A673 (cell line): Measurements from ENCODE around the gene FAM89A. TPM values are rescaled to one million over a fixed set of nuclear protein-coding genes. Genes with fewer than 3 reads are reported as not detected.
"Not testable (repeated sequence)": the region's sequence is repeated elsewhere in the genome, so short reads cannot be mapped to it uniquely, and the experiment has no call there.

Experiments
- BruUV-seq: library from RNA; stranded (reverse); fragments of 400-500 nt; replicated peaks from 2 replicates; lab custom pipeline; 2021; lab: Mats Ljungman, UMichigan
- CTCF ChIA-PET: fragments of 300-600 bp; sonication (Branson Sonifier 250); formaldehyde crosslinking; loops from one replicate; lab custom pipeline; 2022; ENCODE audit warnings: antibody characterized with exemption; lab: Charles Lee
- POLR2A ChIA-PET: fragments of 300-600 bp; sonication (Branson Sonifier 250); formaldehyde crosslinking; loops from one replicate; lab custom pipeline; 2022; ENCODE audit warnings: antibody characterized with exemption; ENCODE audit not compliant: low non-redundant PET; lab: Charles Lee
- DNase-seq: peaks from one replicate; pipeline ENCODE4 v3.0.0-alpha.2; 2015; ENCODE audit warnings: low spot score
- H3K27ac ChIP-seq: fragments of 200-600 bp; sonication (generic); 2 replicates; pipeline ENCODE4 v1.5.1; 2016; ENCODE audit warnings: mixed run types, low read depth, mild to moderate bottlenecking, mixed read lengths, antibody characterized with exemption, low read length; ENCODE audit not compliant: poor library complexity, severe bottlenecking
- H3K27me3 ChIP-seq: fragments of 200-600 bp; sonication (generic); replicated peaks from 2 replicates; pipeline ENCODE4 v1.6.1; 2017; ENCODE audit warnings: mixed run types, low read depth, mild to moderate bottlenecking, mixed read lengths, antibody characterized with exemption, low read length; ENCODE audit not compliant: insufficient read depth, poor library complexity
- H3K36me3 ChIP-seq: fragments of 200-600 bp; sonication (generic); 2 replicates; pipeline ENCODE4 v1.6.1; 2016; ENCODE audit warnings: mixed run types, mild to moderate bottlenecking, mixed read lengths, antibody characterized with exemption, low read length; ENCODE audit not compliant: insufficient read depth, poor library complexity, severe bottlenecking
- H3K4me1 ChIP-seq: fragments of 200-600 bp; sonication (generic); 2 replicates; pipeline ENCODE4 v1.6.1; 2017; ENCODE audit warnings: mixed run types, mild to moderate bottlenecking, mixed read lengths, antibody characterized with exemption, low read length; ENCODE audit not compliant: insufficient read depth, poor library complexity, severe bottlenecking
- H3K4me3 ChIP-seq: fragments of 200-600 bp; sonication (generic); 2 replicates; pipeline ENCODE4 v1.5.1; 2016; ENCODE audit warnings: low read depth, mixed run types, mild to moderate bottlenecking, mixed read lengths, low read length; ENCODE audit not compliant: poor library complexity, severe bottlenecking
- H3K9me3 ChIP-seq: fragments of 200-600 bp; sonication (generic); 2 replicates; pipeline ENCODE4 v1.6.1; 2016; ENCODE audit warnings: mixed run types, low read depth, mild to moderate bottlenecking, mixed read lengths, antibody characterized with exemption, low read length; ENCODE audit not compliant: poor library complexity, severe bottlenecking
- EZH2 ChIP-seq: fragments of 200-600 bp; sonication (generic); IDR thresholded peaks from 2 replicates; pipeline ENCODE4 v1.6.1; 2017; ENCODE audit warnings: borderline replicate concordance, low read depth, mild to moderate bottlenecking, mixed read lengths, antibody characterized with exemption, low read length; ENCODE audit not compliant: poor library complexity, severe bottlenecking
- intact Hi-C: fragments of 100-400 bp; cut with micrococcal nuclease; formaldehyde crosslinking; loops from one replicate; pipeline ENCODE4 v1.10.0; 2022; ENCODE audit not compliant: unreplicated experiment
- total RNA-seq: library from RNA; stranded (reverse); gene quantifications from 2 replicates; pipeline ENCODE4 v1.2.3, GENCODE V29; 2021
- TF ChIP-seq, protein P1 (sequence below): fragments of 300-800, 200-600 bp; sonication (generic); conservative IDR thresholded peaks from 2 replicates; pipeline ENCODE4 v1.5.1; 2017; ENCODE audit warnings: low read depth, mild to moderate bottlenecking, antibody characterized with exemption, low read length, moderate library complexity, mixed read lengths

The FAM89A gene
- total RNA-seq, 1 experiment from 2014 or later, result 12.1 TPM

DNA sequence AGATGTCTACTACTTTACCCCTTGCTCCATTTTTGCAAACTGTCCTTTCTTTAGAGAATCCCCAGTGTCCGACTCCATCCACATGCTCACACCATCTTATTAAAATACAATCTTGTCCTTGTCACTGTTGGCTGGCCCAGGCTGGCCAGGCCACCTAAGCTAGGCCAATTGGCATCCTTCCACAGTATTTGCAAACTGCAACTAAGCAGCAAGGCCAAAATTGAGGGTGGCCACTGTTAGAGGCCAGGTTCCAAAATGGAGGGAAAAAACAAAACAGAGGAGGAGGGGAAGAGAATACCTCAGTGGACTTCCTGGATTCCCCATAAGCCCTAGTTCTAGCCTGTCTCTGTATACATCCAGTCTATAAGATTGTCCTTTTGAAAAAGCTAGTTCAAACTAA lies 4.3 kb downstream of the FAM89A start:
- no peak overlapping the region for H3K4me3 ChIP-seq
- no TSS peak for BruUV-seq
- no peaks in the 10 kb centered on the region for H3K27me3 ChIP-seq
- H3K27ac ChIP-seq, result no peak overlapping the region
- POLR2A ChIA-PET, result no interaction called here
- H3K36me3 ChIP-seq, result no peaks in the 10 kb centered on the region
- no peak for DNase-seq
- TF ChIP-seq, protein P1, sequence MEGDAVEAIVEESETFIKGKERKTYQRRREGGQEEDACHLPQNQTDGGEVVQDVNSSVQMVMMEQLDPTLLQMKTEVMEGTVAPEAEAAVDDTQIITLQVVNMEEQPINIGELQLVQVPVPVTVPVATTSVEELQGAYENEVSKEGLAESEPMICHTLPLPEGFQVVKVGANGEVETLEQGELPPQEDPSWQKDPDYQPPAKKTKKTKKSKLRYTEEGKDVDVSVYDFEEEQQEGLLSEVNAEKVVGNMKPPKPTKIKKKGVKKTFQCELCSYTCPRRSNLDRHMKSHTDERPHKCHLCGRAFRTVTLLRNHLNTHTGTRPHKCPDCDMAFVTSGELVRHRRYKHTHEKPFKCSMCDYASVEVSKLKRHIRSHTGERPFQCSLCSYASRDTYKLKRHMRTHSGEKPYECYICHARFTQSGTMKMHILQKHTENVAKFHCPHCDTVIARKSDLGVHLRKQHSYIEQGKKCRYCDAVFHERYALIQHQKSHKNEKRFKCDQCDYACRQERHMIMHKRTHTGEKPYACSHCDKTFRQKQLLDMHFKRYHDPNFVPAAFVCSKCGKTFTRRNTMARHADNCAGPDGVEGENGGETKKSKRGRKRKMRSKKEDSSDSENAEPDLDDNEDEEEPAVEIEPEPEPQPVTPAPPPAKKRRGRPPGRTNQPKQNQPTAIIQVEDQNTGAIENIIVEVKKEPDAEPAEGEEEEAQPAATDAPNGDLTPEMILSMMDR, result no peak
- TF ChIP-seq EZH2, result no peak
- no peaks in the 10 kb centered on the region for H3K9me3 ChIP-seq
- H3K4me1 ChIP-seq, result peaks cover 6% of the 10 kb centered on the region
- CTCF ChIA-PET, result no interaction called here
- intact Hi-C loops, result no loop called here

DNA sequence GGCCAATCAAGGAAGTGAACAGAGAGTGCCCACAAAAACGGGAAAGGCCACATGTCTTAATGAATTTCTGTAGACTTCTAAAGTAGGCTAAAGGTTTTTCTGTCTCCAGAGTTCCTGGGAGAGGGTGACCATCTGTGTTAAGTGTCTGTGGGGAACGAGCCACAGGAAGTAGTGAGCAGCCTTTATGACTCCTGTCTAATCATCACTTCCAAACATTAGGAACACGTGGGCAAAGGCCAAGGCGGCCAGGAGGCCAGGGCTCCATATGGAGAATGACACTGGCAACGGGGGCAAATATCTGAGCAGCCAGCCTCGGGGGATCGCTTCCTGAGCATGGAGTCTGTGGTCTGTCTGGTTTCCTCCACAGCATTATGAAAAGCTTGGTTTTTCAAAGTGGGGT lies 7.1 kb downstream of the FAM89A start:
- CTCF ChIA-PET, result no interaction called here
- no peaks in the 10 kb centered on the region for H3K4me1 ChIP-seq
- H3K4me3 ChIP-seq, result no peak overlapping the region
- POLR2A ChIA-PET, result no interaction called here
- no peak overlapping the region for H3K27ac ChIP-seq
- no peak for DNase-seq
- H3K27me3 ChIP-seq, result no peaks in the 10 kb centered on the region
- TF ChIP-seq, protein P1, result no peak
- no peak for TF ChIP-seq EZH2
- intact Hi-C loops, result no loop called here
- no peaks in the 10 kb centered on the region for H3K9me3 ChIP-seq
- no TSS peak for BruUV-seq
- H3K36me3 ChIP-seq, result no peaks in the 10 kb centered on the region

DNA sequence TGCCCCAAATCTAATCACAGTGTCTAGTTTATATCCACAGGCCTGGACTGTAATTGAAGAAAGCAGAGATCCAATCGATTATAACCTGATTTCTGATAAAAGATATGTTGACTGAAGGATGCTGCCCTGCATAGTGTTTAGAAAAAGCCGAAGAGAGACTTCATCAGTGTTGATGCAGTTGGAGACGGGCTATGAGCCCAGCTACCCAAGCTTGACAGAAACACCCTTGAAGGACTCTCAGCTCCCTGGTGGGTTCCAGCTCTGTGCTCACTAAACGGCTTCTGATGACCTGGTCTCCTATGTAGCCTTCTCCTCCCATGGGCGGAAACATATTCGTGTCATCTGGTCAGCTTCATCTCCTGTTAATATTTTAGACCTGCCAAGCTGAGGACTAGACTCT lies 10.2 kb downstream of the FAM89A start:
- intact Hi-C loops, result no loop called here
- Histone ChIP-seq H3K27me3 (no peaks in the 10 kb centered on the region), H3K9me3 (no peaks in the 10 kb centered on the region), H3K36me3 (no peaks in the 10 kb centered on the region), H3K4me1 (no peaks in the 10 kb centered on the region), H3K4me3 (no peak overlapping the region), H3K27ac (no peak overlapping the region)
- no peak for TF ChIP-seq EZH2
- TF ChIP-seq, protein P1, result no peak
- no TSS peak for BruUV-seq
- DNase-seq, result no peak
- CTCF ChIA-PET, result no interaction called here
- POLR2A ChIA-PET, result interaction anchor here (0.6 kb wide), 1 partner anchor 10 kb away, joined by 16 read pairs; no protein-coding TSS in a partner anchor

DNA sequence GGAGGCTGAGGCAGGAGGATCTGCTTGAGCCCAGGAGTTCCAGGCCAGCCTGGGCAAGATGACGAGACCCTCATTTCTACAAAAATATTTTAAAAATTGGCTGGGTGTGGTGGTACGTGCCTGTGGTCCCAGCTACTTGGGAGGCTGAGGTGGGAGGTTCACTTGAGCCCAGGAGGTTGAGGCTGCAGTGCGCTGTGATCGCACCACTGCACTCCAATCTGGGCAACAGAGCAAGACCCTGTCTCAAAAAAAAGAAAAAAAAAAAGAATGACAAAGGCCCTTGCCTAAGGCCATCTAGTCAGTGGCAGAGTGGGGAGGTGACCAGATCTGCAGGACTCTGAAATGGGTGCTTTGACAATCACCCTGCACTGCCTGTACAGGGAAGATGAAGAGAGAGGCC lies 10.8 kb downstream of the FAM89A start:
- H3K4me1 ChIP-seq, H3K9me3 ChIP-seq, POLR2A ChIA-PET, BruUV-seq, intact Hi-C loops, CTCF ChIA-PET, DNase-seq, H3K4me3 ChIP-seq, H3K36me3 ChIP-seq, H3K27me3 ChIP-seq, H3K27ac ChIP-seq: not testable (repeated sequence)
